ENCODE measurements around the gene XRCC1.

DNA sequence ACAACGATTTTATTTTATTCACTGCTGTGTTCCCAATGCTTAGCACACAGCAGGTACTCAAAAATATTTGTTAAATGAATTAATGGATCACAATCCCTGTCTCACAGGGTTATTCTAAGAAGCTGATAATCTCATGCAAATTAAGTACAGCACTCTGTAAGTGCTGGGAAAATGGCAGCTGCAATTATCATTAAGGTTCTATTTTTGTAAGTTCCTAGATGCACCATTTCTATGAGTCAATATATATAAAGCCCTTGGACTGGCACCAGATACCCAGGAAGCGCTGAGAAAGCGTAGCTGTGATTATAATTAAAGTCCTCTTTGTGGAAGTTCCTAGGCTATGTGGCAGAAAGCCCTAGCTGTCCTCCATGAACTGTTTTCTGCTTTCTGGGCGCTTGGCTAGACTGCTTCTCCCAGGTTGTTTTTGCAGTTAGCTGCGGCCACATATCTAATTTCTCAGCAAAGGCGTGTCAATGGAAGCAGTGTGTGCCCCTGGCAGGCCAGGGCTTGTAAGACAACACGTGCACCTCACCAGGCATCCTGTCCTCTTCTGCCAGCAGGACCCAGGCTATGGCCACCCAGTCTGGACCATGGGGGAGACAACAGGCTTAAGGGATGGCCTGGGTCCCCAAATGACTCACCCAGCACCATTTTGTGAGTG is 31.4 kb upstream of the XRCC1 start:
- TF ChIP-seq YY1 (IDR thresholded peaks at IDR 0.05; ENCODE audit: insufficient read depth, insufficient read length) = no peak
- TF ChIP-seq SUZ12 (IDR thresholded peaks at IDR 0.05; ENCODE audit: extremely low read depth, insufficient read depth, insufficient read length) = no peak

All from NT2/D1 (cell line).